PC-9 (cell line): ENCODE results near the gene DYNC2H1.

Experiments used
- EZH2 ChIP-seq: fragments of 200-600 bp; sonication (generic); IDR thresholded peaks from 2 replicates; pipeline ENCODE4 v1.8.0; 2017; ENCODE audit warnings: antibody characterized with exemption, low read depth
- TF ChIP-seq, protein P1 (sequence below): fragments of 200-600 bp; sonication (generic); conservative IDR thresholded peaks from 2 replicates; pipeline ENCODE4 v1.6.1; 2017; ENCODE audit warnings: mixed run types, antibody characterized with exemption, mild to moderate bottlenecking, moderate library complexity

- TF ChIP-seq, protein P1, sequence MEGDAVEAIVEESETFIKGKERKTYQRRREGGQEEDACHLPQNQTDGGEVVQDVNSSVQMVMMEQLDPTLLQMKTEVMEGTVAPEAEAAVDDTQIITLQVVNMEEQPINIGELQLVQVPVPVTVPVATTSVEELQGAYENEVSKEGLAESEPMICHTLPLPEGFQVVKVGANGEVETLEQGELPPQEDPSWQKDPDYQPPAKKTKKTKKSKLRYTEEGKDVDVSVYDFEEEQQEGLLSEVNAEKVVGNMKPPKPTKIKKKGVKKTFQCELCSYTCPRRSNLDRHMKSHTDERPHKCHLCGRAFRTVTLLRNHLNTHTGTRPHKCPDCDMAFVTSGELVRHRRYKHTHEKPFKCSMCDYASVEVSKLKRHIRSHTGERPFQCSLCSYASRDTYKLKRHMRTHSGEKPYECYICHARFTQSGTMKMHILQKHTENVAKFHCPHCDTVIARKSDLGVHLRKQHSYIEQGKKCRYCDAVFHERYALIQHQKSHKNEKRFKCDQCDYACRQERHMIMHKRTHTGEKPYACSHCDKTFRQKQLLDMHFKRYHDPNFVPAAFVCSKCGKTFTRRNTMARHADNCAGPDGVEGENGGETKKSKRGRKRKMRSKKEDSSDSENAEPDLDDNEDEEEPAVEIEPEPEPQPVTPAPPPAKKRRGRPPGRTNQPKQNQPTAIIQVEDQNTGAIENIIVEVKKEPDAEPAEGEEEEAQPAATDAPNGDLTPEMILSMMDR, result no peak
- no peak for TF ChIP-seq EZH2
These were observed 379.4 kb downstream of the DYNC2H1 start for GRCh38 chr11:103488579-103488978.
